OCI-LY3 (cell line): ENCODE data around the gene TTC28.
A peak's percentile ranks its signal among the peaks of the same experiment; 100 is the strongest.
"Not testable (repeated sequence)": the region's sequence is repeated elsewhere in the genome, so short reads cannot be mapped to it uniquely, and the experiment has no call there.

Experiments
- H2AFZ ChIP-seq: fragments of 200-600, 300-600 bp; shearing (Covaris generic); 2 replicates; pipeline ENCODE4 v1.6.0; 2014; ENCODE audit warnings: antibody characterized with exemption, low read depth, low read length
- H3K27ac ChIP-seq: fragments of 200-600, 300-600 bp; sonication (generic); 2 replicates; pipeline ENCODE4 v1.5.1; 2014; ENCODE audit warnings: mild to moderate bottlenecking, low read length, moderate library complexity, mixed read lengths
- H3K27me3 ChIP-seq: fragments of 200-600, 300-600 bp; sonication (generic); 2 replicates; pipeline ENCODE4 v1.6.1; 2014; ENCODE audit warnings: low read depth, low read length, mixed read lengths
- H3K36me3 ChIP-seq: fragments of 200-600, 300-600 bp; sonication (generic); replicated peaks from 2 replicates; pipeline ENCODE3; 2014; ENCODE audit warnings: low read depth, low read length, mixed read lengths
- H3K4me1 ChIP-seq: fragments of 300-600, 200-600 bp; sonication (generic); 2 replicates; pipeline ENCODE4 v1.6.1; 2014; ENCODE audit warnings: low read length, mixed read lengths
- H3K4me2 ChIP-seq: fragments of 200-600, 300-600 bp; sonication (generic); 2 replicates; pipeline ENCODE4 v1.6.1; 2014; ENCODE audit warnings: low read length, mixed read lengths
- H3K4me3 ChIP-seq: fragments of 300-600, 200-600 bp; sonication (generic); 2 replicates; pipeline ENCODE4 v1.5.1; 2014; ENCODE audit warnings: antibody characterized with exemption, mild to moderate bottlenecking, low read length, moderate library complexity
- H3K79me2 ChIP-seq: fragments of 300-600, 200-600 bp; shearing (Covaris generic); 2 replicates; pipeline ENCODE4 v1.6.1; 2014; ENCODE audit warnings: mild to moderate bottlenecking, low read length, mixed read lengths
- H3K9ac ChIP-seq: fragments of 300-600, 200-600 bp; shearing (Covaris generic); 2 replicates; pipeline ENCODE4 v1.6.0; 2014; ENCODE audit warnings: mild to moderate bottlenecking, low read length, moderate library complexity
- H3K9me3 ChIP-seq: fragments of 200-600, 300-600 bp; shearing (Covaris generic); 2 replicates; pipeline ENCODE4 v1.6.1; 2014; ENCODE audit warnings: low read length, mixed read lengths; ENCODE audit not compliant: insufficient read depth
- H4K20me1 ChIP-seq: fragments of 200-600, 300-600 bp; sonication (generic); 2 replicates; pipeline ENCODE4 v1.6.1; 2016; ENCODE audit warnings: low read length, mixed read lengths; ENCODE audit not compliant: insufficient read depth
- EZH2phosphoT487 ChIP-seq: fragments of 200-600 bp; shearing (Covaris generic); IDR thresholded peaks from 2 replicates; pipeline ENCODE4 v1.6.1; 2018; ENCODE audit warnings: antibody characterized with exemption, mixed run types, low read depth
- TF ChIP-seq, protein P1 (sequence below): fragments of 200-600, 300-600 bp; sonication (generic); IDR thresholded peaks from 2 replicates; pipeline ENCODE4 v1.5.1; 2014; ENCODE audit warnings: antibody characterized with exemption, low read length, low read depth

Gene TTC28

DNA sequence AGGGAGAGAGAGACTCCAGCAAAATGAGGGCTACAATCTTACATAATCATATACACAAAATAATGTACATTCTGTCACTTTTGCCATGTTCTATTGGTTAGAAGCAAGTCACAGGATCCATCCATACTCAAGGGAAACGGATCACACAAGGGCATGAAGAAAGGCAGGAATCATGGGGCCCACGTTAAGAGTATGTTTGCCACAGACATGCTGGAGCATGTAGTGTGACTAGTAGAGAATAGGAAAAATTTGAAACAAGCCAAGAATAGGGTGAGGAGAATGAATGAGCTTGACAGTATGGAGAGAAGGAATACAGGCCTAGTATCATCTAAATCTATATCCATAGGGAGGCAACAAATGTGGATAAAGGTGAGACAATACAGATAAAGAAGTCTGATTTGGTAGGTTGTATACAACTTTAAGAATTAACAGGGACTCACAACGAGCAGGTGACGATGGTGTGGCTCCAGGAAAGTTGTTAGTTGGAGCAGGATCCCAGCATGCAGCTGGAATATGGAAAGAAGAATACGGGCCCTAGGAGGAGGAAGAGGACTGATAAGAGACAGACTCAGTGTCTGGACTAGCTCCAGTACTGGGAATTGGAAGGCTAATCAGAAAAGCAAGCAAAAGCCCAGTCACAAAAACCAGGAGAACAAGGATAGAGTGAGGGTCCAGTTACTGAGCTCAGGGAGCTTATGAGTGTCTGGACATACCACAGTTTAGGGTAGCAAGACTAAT, 458.8 kb downstream of the TTC28 start:
- no peaks in the 10 kb centered on the region for H3K9me3 ChIP-seq
- H2AFZ ChIP-seq, result no peak overlapping the region
- H3K27ac ChIP-seq, result no peak overlapping the region
- no peak overlapping the region for H3K4me3 ChIP-seq
- H3K27me3 ChIP-seq, result no peaks in the 10 kb centered on the region
- 0 out of 2 replicates have a peak overlapping the region, but pooled peaks have one; percentile 15 for H3K4me2 ChIP-seq
- no peak overlapping the region for H3K9ac ChIP-seq
- no peaks in the 10 kb centered on the region for H3K36me3 ChIP-seq
- H3K79me2 ChIP-seq, result no peaks in the 10 kb centered on the region
- H3K4me1 ChIP-seq, result peaks cover 31% of the 10 kb centered on the region
- TF ChIP-seq, protein P1, sequence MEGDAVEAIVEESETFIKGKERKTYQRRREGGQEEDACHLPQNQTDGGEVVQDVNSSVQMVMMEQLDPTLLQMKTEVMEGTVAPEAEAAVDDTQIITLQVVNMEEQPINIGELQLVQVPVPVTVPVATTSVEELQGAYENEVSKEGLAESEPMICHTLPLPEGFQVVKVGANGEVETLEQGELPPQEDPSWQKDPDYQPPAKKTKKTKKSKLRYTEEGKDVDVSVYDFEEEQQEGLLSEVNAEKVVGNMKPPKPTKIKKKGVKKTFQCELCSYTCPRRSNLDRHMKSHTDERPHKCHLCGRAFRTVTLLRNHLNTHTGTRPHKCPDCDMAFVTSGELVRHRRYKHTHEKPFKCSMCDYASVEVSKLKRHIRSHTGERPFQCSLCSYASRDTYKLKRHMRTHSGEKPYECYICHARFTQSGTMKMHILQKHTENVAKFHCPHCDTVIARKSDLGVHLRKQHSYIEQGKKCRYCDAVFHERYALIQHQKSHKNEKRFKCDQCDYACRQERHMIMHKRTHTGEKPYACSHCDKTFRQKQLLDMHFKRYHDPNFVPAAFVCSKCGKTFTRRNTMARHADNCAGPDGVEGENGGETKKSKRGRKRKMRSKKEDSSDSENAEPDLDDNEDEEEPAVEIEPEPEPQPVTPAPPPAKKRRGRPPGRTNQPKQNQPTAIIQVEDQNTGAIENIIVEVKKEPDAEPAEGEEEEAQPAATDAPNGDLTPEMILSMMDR, result no peak
- TF ChIP-seq EZH2phosphoT487, result no peak
- H4K20me1 ChIP-seq, result no peaks in the 10 kb centered on the region

DNA sequence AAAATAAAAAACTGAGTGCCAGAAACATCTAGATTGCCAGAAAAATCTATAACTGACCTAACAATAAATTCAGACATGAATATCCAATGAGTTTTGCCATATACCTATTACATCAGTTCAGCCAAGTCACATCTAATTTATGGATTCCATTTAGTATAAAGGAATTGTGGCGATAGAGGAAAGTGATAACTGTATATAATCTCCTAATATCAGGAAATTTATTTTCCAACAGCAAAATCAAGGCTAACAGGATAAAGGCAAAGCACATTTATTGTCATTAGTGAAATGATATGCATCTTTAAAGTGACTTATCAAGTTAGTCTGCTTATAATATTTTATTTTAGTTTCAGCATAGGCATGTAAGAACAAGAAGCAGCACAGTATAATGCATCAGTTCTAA, 462.4 kb downstream of the TTC28 start:
- no peaks in the 10 kb centered on the region for H3K27me3 ChIP-seq
- no peaks in the 10 kb centered on the region for H3K9me3 ChIP-seq
- H3K4me2 ChIP-seq, result no peak overlapping the region
- H3K4me3 ChIP-seq, result no peak overlapping the region
- H3K36me3 ChIP-seq, result no peaks in the 10 kb centered on the region
- H3K79me2 ChIP-seq, result no peaks in the 10 kb centered on the region
- no peak overlapping the region for H3K27ac ChIP-seq
- peaks cover 26% of the 10 kb centered on the region for H3K4me1 ChIP-seq
- no peak for TF ChIP-seq EZH2phosphoT487
- TF ChIP-seq, protein P1, result no peak
- no peak overlapping the region for H3K9ac ChIP-seq
- H4K20me1 ChIP-seq, result no peaks in the 10 kb centered on the region
- H2AFZ ChIP-seq, result no peak overlapping the region

DNA sequence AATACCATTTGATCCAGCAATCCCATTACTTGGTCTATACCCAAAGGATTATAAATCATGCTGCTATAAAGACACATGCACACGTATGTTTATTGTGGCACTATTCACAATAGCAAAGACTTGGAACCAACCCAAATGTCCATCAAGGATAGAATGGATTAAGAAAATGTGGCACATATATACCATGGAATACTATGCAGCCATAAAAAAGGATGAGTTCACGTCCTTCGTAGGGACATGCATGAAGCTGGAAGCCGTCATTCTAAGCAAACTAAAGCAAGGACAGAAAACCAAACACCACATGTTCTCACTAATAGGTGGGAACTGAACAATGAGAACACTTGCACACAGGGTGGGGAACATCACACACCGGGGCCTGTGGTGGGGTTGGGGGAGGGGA, 464.9 kb downstream of the TTC28 start:
- H4K20me1 ChIP-seq, H3K27me3 ChIP-seq, H3K27ac ChIP-seq, H3K79me2 ChIP-seq, H3K36me3 ChIP-seq, H3K4me1 ChIP-seq, H3K9me3 ChIP-seq, H3K9ac ChIP-seq, H3K4me3 ChIP-seq, H2AFZ ChIP-seq, H3K4me2 ChIP-seq: not testable (repeated sequence)

DNA sequence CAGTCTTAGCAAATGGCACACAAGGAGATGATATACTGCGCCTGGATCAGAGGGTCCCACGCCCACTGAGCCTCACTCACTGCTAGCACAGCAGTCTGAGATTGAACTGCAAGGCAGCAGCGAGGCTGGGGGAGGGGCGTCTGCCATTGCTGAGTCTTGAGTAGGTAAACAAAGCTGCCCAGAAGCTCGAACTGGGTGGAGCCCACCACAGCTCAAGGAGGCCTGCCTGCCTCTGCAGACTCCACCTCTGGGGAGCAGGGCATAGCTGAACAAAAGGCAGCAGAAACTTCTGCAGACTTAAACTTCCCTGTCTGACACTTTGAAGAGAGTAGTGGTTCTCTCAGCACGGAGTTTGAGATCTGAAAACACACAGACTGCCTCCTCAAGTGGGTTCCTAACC, 470.2 kb downstream of the TTC28 start:
- H2AFZ ChIP-seq, H3K9ac ChIP-seq, H3K79me2 ChIP-seq, H3K4me2 ChIP-seq, H4K20me1 ChIP-seq, H3K27me3 ChIP-seq, H3K36me3 ChIP-seq, H3K4me3 ChIP-seq, H3K9me3 ChIP-seq, H3K4me1 ChIP-seq, H3K27ac ChIP-seq: not testable (repeated sequence)

DNA sequence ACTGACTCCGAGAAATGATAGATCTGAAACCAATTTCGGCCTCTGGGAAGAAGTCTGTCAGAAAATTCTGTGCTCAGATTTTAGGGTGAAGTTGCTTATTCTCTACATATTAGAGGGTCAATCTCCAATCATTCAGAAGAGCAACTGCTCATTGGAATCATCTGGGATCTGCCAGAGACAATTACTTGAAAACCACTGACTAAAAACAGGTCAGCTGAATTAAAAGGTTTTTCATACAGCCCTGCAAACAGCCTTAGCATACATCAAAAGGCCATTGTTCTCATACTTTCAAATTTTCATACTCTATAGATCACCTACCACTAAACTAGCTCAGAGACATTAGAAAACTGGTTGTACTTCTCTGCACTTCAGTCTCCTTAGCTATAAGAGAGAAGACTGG, 470.9 kb downstream of the TTC28 start:
- Histone ChIP-seq H3K27ac (no peak overlapping the region), H3K27me3 (no peaks in the 10 kb centered on the region)
- TF ChIP-seq, protein P1, result no peak
- no peak for TF ChIP-seq EZH2phosphoT487

More for the DNA sequence above, 470.9 kb downstream of the TTC28 start:
- H3K4me2 ChIP-seq, result no peak overlapping the region
- H2AFZ ChIP-seq, result no peak overlapping the region
- no peaks in the 10 kb centered on the region for H3K9me3 ChIP-seq
- no peaks in the 10 kb centered on the region for H4K20me1 ChIP-seq
- H3K36me3 ChIP-seq, result no peaks in the 10 kb centered on the region
- H3K79me2 ChIP-seq, result no peaks in the 10 kb centered on the region
- no peaks in the 10 kb centered on the region for H3K4me1 ChIP-seq
- H3K9ac ChIP-seq, result no peak overlapping the region
- H3K4me3 ChIP-seq, result no peak overlapping the region
